NCI-H1048 (cell line): ENCODE results near the gene SEMA4D.
"Not testable (repeated sequence)": the region's sequence is repeated elsewhere in the genome, so short reads cannot be mapped to it uniquely, and the experiment has no call there.

Source experiments
- DNase-seq: peaks from one replicate; lab custom pipeline; 2025; lab: John Stamatoyannopoulos, UW

Gene SEMA4D

DNA sequence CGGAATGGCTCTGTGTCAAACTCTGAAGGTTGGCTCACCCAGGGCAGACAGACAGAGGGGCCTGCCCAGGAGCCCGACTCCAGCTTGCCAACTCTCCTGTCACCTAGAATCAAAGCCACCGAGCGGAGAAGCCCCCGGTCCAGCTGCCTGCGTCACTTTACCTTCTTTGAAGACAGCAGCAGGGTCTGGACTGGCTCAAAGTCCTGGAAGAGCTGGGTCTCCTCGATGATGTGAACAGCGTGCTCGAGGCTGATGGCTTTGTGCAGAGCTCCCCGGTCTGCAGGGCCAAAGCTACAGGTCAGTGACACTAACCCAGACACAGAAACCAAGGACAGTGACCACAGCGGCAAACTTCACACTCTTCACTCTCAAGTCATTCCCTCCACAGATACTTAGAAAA is 111.7 kb downstream of the SEMA4D start:
- DNase-seq: no peak

DNA sequence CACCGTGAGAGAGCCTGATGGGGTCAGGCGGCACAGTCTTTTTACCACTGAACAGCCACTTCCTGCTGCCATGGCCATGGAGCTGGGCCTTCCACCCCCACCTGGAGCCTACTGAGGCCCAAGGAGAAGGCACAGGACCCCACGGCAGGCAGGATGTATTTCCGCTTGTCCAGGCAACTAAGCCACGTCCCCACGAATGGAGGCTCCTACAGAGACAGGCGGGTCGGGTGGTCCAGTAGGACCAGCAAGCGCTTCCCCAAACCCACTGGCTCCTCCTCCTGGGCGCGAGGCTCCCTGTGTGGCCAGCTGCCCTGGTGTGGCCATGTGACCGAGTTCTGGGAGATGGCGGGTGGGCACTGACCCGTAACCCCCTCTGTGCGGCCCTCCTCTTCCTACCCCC is 113.1 kb downstream of the SEMA4D start:
- no peak for DNase-seq

DNA sequence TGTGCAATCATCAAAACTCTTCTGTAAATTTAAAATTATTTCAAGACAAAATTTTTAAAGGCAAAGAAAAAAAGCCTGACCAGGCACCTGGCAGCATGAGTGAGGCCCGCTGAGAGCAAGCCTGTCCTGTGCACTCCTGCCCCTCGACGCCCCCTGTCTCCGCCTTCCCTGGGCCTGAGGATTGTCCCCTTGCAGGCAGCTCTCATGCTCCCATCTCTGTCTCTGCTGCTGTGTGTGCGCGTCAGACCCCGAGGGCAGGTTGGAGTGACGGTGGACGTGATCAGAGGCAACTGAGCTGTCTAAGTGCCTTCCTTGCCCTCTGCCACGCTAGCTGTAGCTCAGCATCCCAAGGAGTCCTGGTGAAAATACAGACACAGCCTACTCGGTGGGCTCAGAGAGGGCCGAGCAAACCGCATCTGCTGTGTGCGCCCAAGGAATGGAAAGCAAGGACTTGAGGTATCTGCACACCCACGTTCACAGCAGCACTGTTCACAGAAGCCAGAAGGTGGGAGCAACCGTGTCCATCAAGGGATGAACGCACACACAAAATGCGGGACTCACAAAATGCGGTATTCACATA is 114.1 kb downstream of the SEMA4D start:
- DNase-seq: no peak

DNA sequence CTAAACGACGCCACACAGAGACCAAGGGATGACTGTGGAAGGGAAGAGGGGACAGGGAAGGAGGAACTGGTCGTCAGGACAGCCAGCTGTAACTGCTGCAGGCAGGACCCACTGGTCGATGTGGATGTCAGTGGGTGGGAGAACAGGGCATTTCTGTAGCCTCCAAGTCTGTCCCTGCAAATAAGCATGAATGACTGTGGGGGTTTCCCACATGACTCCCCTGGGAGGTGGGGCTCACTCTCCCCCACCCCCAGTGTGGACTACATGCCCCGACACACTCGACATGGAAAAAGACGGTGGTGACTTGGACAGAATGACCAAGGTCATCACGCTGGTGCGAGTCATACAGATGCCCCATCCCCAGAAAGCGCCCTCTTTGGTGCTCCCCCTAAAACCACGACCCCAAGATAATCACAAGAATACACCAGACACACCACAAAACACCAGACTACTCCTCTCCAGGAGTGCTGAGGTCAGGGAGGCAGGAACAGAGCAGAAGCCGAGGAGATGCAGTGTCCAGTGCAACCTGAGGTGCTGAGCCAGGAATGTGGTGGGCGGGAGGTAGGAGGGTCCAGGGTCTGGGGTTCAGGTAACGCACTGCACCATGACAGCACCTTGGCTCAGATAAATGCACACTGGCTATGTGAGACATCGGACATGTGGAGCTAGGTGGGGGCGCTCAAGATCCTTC is 114.7 kb downstream of the SEMA4D start:
- DNase-seq: no peak

DNA sequence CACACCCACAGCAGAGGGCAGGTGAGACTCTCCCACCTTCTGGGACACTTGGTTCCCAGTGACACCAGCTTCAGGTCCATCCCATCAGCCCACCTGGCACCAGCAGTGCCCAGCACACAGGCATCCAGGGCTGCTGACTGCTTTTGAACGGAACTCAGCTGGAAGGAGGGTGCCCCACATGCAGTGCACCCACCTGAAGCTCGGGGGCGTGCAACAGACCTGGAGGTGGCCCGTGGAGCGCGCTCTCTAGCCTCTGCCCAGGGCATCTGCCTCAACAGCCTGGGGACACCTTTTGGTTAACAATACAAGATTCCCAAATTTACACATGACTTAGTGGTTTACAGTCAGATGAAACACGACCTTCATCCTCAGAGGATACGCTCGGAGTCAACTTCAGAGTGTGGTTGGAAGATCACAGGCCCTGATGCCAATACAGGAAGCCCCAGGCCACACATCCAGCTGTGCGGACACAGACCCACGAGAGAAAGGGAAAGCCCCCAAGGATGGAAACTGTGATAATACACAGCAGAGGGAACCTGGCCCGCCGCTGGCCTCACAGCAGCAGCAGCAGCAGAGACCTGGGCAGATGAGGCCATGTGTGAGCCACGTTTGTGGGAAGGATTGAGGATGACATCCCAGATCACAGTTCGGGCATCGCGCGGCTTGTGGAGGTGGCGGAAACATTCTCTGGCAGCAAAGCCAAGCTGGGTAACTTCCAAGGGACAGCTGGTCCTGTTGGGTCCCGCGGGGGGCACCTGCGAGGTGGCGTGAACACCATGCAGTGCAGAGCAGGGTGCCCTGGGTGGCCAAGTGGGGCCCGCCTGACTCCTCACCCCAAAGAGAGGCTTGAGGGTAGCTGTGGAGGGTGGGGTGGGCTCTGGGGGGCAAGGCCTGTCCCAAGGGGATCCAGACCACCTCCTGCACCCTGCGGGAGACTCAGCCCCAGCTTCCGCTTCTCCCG is 115.6 kb downstream of the SEMA4D start:
- no peak for DNase-seq

DNA sequence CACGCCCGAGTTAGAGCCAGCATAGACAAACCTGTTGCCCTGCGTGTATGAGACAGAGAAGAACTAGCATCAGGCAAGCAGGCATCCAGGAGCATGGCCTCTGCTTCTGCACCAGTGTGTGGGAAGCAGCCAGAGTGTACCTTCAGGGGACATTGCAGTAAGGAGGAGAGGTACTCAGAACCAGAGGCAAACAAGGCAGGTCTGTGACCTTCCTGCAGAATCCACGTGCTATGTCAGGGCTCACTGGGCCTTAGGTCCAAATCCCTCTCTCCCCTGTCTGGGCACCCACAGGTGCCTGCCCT is 116.7 kb downstream of the SEMA4D start:
- DNase-seq: no peak

DNA sequence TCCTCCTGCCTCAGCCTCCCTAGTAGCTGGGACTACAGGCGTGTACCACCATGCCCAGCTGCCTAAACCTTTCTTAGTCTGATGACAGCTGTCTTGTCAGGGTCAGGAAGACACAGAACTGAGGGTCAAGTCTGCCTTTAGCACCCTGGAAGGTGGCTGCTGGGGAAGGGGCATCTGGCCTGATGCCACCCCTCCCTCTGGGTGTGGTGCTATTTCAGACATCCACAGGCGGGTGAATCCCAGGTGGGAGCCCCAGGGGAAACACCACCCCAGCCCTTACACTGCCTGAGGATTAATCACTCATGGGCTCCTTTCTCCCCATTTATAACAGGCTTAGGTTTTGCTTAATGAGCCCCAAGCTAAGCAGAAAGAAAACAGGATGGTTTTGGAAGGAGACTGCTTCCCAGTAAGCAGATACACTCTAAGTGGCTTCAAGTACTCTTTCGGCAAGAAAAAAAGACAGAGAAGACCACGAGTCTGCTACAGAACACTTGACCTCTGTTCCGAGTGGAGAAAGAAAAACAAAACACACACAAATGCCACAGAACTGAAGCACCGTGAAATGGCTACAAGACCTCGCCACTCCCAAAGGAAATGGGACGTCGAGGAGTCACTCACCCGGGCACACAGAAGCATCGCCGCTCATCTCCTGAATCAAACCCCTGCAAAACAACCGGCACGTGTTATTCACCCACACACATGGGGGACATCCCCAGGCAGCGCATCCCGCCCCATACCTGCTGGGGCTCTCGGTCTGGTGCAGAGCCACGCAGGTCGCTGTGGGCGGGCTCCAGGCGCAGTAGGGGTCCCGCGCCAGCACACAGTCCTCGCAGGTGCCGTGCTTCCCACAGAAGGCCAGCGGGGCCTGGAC is 117.2 kb downstream of the SEMA4D start:
- DNase-seq: no peak

DNA sequence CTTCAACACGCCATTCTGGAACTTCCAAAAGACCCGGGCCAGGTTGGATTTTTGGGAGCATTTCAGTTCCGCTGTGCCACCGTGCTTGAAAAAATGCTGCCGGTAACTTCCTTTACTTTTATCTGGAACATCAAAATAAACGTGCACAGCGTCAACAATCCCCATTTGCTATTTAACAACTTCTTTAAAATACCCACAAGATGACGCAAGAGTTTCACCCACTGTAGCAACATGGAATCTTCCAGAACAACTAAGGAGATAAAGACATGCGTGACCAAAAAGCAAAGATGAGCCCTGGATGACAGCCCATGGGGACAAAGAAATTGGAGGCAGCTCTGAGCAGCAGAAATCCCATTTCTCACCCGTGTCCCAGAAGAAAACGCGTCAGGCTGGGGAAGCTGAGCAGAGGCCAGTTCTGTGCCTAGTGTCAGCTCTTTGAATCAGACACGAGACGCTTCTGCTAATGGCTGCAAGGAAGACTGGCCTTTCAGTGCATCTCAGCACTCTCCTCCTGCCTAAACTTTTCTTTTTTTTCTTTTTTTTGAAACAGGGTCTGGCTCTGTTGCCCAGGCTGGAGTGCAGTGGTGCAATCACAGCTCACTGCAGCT is 118.3 kb downstream of the SEMA4D start:
- DNase-seq: no peak

DNA sequence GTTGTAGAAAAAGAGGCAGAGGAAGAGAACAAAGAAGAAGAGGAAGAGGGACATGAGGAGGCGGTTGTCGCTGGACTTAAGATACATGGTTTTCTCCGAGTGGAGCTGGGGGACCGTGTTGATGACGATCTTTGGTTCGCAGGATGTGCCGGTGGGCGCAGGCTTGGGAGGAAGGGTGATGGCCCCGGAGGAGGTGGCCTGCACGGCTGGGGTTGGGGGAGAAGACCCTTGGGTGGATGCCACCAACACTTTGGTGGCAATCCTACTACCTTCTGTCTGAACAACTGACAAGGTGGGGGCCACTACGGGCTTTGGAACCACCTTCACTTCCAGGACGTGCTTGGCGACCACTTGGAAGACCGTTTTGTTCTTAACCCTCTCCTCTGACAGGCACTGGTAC is 118.9 kb downstream of the SEMA4D start:
- DNase-seq: no peak

DNA sequence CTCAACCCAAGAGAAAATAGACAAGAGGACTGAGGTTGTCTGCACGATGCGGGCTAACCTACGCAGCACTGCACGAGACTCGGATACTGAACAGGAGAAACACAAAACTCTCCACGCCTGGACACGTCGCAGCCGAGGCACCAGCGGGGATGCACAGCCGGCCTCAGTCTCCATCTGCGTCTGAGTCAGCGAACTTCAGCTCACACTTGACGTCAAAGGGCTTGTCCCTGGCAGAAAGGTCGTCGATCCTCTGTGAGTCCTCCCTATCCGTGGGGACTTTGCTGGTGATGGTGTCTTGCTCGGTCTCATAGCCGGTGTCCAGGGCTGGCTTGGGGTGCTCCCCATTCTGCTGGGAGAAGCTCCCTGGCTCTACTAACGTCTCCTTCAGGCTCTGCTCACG is 119.4 kb downstream of the SEMA4D start:
- no peak for DNase-seq

DNA sequence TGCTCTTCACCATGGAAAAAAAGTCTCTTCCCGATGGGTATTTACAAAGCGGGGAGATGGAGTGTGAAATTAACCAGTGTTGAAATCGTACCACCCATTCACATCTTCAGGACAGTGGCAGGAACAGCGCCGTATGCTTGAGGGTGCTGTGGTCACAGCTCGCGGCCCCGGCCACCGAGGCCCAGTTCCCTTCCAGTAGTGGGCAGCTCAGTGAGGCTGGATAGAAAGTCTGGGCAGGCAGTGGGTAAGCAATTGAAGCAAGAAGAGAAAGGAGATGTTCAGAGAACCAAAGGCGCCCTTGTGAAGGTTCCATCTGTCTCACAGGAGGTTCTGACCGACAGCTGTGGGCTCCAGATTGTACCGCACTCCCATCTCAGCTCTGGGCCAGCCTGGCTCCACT is 120.5 kb downstream of the SEMA4D start:
- no peak for DNase-seq

DNA sequence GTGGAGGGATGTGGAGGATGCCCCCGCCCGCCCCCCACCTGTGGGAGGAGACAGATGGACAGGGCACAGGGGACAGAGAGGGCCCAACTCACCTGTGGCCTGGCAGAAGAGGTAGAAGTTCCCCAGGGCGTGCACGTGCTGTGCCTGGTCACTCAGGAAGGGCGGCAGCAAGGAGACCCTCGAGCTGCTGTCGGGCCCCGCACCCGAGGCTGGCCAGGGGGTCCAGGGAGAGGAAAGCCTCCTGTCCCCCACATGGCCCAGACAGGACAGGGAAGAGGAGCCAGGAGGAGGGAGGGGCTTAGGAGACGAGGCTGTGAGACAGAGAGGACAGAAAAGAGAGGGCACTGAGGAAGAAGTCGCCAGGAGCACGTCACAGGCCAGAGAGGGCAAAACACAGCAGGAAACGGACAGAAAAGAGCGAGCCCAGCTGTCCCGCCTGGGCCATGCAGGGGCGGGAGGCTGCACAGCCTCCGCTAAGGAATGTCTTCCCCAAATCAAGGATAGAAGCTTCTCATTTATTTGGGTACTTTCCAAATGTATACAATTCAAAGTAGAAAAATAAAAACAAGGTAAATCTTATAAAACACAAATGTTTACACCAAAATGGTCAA is 121.1 kb downstream of the SEMA4D start:
- no peak for DNase-seq

DNA sequence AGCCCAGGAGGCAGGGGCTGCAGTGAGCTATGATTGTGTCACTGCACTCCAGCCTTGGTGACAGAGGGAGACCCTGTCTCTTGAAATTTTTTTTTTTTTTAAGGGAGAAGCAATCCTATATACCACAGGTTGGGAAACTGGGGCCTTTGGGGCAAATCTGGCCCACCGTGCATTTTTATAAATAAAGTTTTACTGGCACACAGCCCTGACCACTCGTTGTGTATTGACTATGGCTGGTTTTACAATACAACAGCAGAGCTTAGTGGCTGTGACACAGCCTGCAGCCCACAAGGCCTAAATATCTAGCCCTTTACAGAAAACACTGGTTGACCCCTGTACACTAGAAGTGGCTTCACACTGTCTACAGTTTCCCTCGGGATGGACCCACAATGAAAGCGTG is 121.6 kb downstream of the SEMA4D start:
- no peak for DNase-seq

DNA sequence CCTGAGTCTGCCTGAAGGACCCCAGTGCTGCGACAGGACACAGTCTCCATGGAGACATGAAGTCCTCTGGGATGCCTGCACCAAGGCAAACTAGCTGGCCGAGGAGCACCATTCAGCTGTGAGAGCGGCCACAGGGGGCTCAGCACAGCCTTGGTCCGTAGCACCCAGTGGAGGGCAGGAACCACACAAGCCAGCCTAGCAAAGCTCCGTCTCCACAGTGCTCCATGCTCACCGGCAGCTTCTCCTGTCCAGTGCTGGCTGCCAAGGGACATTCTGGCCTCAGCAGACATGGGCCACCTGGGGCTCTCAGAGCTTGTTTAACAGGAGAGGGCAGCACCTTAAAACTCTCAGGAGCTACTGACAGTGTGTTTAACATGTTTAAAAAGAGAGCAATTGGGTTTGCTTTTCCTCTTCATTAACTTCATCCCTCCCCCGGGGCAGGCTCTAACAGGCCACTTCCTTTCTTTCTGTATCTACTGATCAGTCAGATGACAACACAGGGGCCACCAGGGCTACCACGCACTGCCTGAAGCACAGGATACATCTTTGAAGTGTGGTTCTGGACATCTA is 122.6 kb downstream of the SEMA4D start:
- no peak for DNase-seq

DNA sequence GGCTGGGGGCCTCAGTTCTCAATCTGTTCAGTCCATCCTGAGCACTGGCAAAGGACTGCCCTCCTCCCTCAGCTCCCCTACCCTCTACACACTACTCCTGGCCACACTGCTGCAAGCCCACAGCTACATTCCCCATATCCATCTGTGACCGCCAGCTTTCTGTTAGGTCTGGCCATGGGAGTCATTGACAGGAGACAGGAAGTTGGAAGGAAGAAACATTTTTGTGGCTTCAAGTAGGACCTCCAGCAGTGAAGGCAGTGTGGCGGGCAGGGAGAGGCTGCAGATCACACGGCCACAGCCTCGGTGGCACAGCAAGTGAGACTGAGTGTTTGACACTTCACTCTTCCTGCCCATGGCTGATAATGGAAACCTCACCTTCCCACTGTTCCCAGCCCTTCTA is 123.7 kb downstream of the SEMA4D start:
- DNase-seq: no peak

DNA sequence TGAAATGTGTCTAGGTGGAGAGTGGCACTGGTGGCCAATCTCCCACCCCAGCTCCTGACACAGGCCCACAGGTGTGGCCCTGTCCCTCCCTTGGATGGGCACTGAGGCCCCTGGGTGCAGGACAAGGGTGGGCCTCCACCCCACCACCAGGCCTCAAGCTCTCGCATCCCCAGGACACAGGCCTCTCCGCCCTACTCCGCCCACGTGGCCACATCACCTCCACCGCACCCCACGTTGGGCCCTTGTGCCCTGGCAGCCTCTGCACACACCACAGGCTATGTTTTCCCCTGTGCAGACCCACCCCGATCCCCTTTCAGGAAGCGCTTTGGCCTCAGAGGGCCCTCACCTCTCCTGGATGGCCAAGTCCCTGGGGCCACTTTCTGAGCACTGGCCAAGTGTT is 124.9 kb downstream of the SEMA4D start:
- DNase-seq: no peak

DNA sequence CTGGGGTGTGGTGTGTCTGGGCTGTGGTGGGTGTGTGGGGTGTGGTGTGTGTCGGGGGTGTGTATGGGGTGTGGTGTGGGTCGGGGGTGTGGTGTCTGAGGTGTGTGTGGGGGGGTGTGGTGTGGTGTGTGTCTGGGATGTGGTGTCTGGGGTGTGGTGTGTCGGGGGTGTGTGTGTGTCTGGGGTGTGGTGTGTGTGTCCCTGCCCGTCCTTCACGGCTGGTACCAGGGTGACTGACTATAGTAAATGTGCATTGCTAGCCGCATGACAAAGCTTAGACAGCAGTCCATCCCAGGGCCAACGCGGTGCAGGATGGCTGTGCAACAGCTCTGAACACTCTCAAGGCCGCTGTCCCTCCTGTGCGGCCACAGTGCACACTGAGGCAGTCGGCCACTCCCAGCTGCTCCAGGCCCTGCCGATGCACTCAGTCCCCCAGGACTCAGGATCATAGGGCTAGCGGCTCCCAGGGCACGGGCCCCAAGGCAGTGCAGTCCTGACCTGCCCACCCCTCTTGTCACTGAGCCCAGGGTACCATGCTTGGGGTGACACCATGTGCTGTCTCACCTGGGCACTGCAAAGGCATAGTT is 125.6 kb downstream of the SEMA4D start:
- DNase-seq: no peak

DNA sequence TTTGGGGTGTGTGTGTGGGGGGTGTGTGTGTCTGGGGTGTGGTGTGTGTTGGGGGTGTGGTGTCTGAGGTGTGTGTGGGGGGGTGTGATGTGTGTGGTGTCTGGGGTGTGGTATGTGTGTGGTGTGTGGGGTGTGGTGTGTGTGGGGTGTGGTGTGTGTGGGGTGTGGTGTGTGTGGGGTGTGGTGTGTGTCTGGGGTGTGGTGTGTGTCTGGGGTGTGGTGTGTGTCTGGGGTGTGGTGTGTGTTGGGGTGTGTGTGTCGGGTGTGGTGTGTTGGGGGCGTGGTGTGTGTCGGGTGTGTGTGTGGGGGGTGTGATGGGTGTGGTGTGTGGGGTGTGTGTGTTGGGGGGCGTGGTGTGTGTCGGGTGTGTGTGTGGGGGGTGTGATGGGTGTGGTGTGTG is 126.1 kb downstream of the SEMA4D start:
- not testable (repeated sequence) for DNase-seq

DNA sequence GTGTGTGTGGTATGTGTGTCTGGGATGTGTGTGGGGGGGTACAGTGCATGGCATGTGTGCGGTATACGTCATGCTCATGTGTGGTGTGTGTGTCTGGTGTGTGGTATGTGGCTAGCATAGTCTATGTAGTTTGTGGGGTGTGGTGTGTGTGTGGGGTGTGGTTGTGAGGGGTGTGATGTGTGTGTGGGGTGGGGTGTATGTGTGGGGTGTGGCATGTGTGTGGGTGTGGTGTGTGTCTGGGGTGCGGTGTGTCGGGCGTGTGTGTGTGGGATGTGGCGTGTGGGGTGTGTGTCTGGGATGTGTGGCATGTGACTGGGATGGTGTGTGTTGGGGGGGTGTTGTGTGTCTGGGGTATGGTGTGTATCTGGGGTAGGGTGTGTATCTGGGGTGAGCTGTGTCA is 127.3 kb downstream of the SEMA4D start:
- no peak for DNase-seq

DNA sequence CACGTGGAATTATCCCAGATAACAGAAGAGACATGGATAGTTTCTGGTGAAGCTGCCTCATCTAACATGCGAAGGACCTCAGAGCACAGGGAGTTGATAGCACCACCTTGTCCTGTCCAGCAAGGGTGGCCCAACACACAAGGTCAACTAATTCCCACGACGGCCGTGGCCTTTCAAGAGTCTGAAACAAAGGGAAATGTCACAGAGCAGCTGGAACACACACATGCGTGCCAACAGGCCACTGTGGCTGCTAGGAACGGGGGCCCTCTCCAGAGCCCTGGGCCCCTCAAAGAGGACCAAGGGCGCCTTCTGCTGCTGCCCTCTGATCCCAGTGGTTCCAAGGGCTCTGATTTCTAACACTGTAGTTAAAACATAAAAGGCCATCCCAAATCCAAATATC is 128.9 kb downstream of the SEMA4D start:
- no peak for DNase-seq

DNA sequence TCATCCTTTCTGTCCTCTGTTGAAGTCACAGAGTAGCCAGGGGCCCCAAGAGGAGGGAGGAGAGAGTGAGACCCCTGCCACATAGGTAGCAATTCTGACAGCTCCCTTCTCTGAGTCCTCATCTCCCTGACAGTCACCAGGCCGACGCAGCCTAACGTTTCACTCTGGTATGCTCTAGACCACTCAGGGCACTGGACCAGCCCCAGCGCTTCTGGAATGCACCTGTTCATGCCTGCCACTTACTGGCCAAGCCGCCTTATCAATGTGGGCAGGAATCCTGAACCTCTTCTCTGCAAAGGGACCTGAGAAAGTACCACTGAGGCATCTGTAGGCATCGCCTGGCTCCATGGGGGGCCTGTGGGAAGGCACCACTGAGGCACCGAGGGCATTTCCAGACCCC is 129.4 kb downstream of the SEMA4D start:
- no peak for DNase-seq
